Aorta (tissue), 5 donors: Measurements from ENCODE around the gene CELSR1. TPM values are rescaled to one million over a fixed set of nuclear protein-coding genes. Genes with fewer than 3 reads are reported as not detected.

ENCODE experiments used
- ATAC-seq: fragments of 200-7000 bp; cut with Tn5 transposase; one replicate; pipeline ENCODE4 v1.9.1; 2022; ENCODE audit warnings: moderate library complexity; ENCODE audit not compliant: low FRiP score
- DNase-seq, 2 donors: peaks; one replicate each; pipeline ENCODE4 v3.0.0-alpha.2; 2020
- H3K27ac ChIP-seq, 2 donors: one replicate each; pipeline ENCODE4 v1.5.1; 2013; ENCODE audit warnings: low read length in 2 of 2, mild to moderate bottlenecking in 2 of 2, moderate library complexity in 2 of 2, control low read depth in 1 of 2, inconsistent platforms in 1 of 2, low read depth in 1 of 2
- H3K27me3 ChIP-seq, 2 donors: one replicate each; pipeline ENCODE4 v1.6.1; 2013; ENCODE audit warnings: control low read depth in 1 of 2, low read length in 1 of 2, mild to moderate bottlenecking in 1 of 2, moderate library complexity in 1 of 2; ENCODE audit not compliant: insufficient read depth in 2 of 2, control insufficient read depth in 1 of 2
- H3K36me3 ChIP-seq, 2 donors: one replicate each; pipeline ENCODE4 v1.6.1; 2013; ENCODE audit warnings: control low read depth in 1 of 2, low read length in 1 of 2, mild to moderate bottlenecking in 1 of 2; ENCODE audit not compliant: insufficient read depth in 2 of 2, control insufficient read depth in 1 of 2
- H3K4me1 ChIP-seq, 2 donors: one replicate each; pipeline ENCODE4 v1.6.1; 2013; ENCODE audit warnings: low read length in 2 of 2, control low read depth in 1 of 2, mild to moderate bottlenecking in 1 of 2, moderate library complexity in 1 of 2; ENCODE audit not compliant: insufficient read depth in 2 of 2, control insufficient read depth in 1 of 2
- H3K4me3 ChIP-seq, 2 donors: one replicate each; pipeline ENCODE4 v1.5.1; 2013; ENCODE audit warnings: low read length in 2 of 2, control low read depth in 1 of 2, mild to moderate bottlenecking in 1 of 2
- H3K9me3 ChIP-seq: one replicate; pipeline ENCODE4 v1.6.1; 2013; ENCODE audit warnings: mild to moderate bottlenecking, low read length; ENCODE audit not compliant: control insufficient read depth
- WGBS, 2 donors: extraction: QIAGEN DNeasy Blood & Tissue Kit; methylation state at CpG; one replicate each; pipeline ENCODE4 v1.1.7; 2013; 5-methylcytosine and 5-hydroxymethylcytosine counted together
- intact Hi-C, 2 donors: fragments of 100-400 bp; cut with DNase I; formaldehyde crosslinking; loops; one replicate each; pipeline versions ENCODE4 v1.14.2 to v1.15.0; 2022
- polyA plus RNA-seq, 2 donors: library from polyadenylated mRNA; stranded (reverse); fragments of 200-250 nt; gene quantifications; one replicate each; pipeline ENCODE4 v1.2.3, GENCODE V29; 2013
- total RNA-seq, 2 donors: library from RNA; stranded (reverse); fragmentation: NEBNext Ultra II Directional; extraction: Animal tissue kit (Norgen Biotek cat#: 25700); gene quantifications; one replicate each; pipeline ENCODE4 v1.2.1, GENCODE V29; 2021
- donor health status: healthy with polysubstance abuse.
- donor health status: Bipolar disorder and iron deficiency.
- donor health status: DM: no; HTN: no; CAD: no.
- donor health status: DM: no; HTN: no; CAD: no.
- donor health status: DM: yes; HTN: yes; CAD: no.

The CELSR1 gene
- total and polyA plus RNA-seq, 4 donors: 0.15 to 3.0 (median 1.3) TPM

DNA sequence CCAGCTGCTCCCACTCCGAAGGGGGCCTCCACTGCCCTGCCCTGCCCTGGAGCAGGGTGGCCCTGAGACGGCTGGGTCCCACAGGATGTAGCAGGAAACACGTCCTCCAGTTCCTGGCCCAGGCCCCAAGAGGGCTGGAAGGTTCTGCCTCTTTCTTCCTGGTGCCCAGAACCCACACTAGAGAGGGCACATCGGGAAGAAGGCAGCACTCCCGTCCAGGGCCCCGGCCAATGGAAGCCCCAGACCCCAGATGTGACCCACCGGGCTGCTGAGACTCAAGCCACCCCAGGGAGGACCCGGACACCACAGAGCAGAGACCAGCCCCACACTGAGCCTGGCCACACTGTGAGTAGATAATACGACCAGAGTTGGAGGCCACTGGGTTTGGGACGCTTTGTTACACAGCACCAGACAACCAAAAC is 71.2 kb downstream of the CELSR1 start:
- H3K36me3 ChIP-seq: no peaks in the 10 kb centered on the region
- H3K4me1 ChIP-seq: no peaks in the 10 kb centered on the region
- no peak overlapping the region for H3K27ac ChIP-seq
- DNase-seq (peak in 1 of 2 donors; percentile 72), ATAC-seq (no peak)
- H3K9me3 ChIP-seq: no peaks in the 10 kb centered on the region
- 63 to 72% methylated on average over 10 of the region's 10 CpGs for WGBS, 2 donors
- no peak overlapping the region for H3K4me3 ChIP-seq
- H3K27me3 ChIP-seq: no peaks in the 10 kb centered on the region
- intact Hi-C loops: no loop called here

DNA sequence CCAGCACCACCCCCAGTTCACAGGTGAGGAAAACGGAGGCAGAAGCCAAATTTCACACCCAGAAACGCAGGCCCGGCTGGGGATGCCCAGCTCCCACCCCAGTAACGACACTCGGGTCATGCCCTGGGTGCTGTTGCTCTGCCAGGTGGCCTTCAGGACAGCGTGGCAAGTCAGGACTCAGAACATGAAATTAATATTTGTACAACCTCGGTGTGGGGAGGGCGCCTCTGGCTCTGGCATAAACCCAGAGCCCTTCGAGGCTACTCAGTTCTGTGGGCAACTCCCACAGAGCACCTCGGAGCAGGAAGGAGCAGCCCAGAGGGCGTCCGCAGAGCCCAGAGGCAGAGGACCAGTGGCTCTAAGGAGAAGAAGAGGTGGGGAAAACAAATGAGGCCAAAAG is 71.6 kb downstream of the CELSR1 start:
- Histone ChIP-seq H3K27ac (no peak overlapping the region), H3K36me3 (no peaks in the 10 kb centered on the region), H3K4me3 (no peak overlapping the region), H3K27me3 (no peaks in the 10 kb centered on the region), H3K9me3 (no peaks in the 10 kb centered on the region), H3K4me1 (no peaks in the 10 kb centered on the region)
- ATAC-seq (no peak), DNase-seq (no peak)
- 78% methylated on average over 12 of the region's 12 CpGs for WGBS, 2 donors
- intact Hi-C loops: no loop called here

DNA sequence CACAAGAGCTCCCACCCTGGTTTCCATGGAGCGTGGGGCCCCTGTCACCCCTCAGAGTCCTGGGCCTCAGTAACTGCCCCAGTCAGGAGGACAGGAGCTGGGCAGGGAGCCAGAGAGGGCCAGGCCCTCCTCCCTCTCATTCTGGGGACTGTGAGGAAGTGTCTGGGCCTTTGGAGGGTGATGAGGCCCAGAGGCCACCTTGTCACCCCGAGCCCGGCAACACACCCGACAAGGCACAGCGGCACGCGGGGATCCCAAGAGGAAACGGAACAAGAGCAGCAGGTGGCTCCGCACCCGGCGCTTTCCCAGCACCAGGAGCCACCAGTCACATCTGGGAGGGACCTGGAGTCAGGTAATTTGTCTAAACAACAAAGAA is 72.1 kb downstream of the CELSR1 start:
- ATAC-seq: no peak
- intact Hi-C loops: no loop called here

DNA sequence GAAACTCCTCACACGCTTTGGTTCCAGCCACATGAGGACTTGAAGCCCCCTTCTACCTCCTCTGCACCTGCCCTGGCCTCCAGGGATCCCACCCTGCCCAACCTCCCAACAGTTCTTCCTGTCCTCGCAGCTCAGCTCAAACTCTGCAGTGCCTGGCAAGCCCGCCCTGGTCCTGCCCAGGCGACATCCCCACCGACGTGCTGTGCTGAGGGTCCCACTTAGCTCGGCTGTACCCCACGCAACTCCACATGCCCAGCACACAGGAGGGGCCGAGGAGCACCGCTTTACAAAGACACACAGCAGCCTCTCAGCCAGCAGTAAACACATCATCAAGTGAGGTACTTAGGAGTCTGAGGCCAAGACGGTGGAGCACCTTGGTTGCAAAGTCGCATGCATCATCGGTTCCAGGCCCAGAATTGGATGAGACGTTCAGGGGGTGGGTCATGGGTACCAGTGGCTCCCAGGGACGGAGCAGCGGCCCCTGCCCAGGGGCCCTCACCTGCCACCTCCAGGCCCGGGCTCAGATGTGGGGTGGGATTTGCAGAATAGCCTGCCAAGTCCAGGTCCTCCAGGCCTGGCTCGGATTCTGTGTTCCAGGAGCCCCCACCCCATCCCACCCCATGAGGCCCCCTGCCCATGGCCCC is 72.6 kb downstream of the CELSR1 start:
- Histone ChIP-seq H3K27me3 (no peaks in the 10 kb centered on the region), H3K4me1 (no peaks in the 10 kb centered on the region), H3K4me3 (no peak overlapping the region), H3K36me3 (no peaks in the 10 kb centered on the region), H3K9me3 (no peaks in the 10 kb centered on the region), H3K27ac (no peak overlapping the region)
- WGBS, 2 donors: 88 to 90% methylated on average over 17 to 18 of the region's 18 CpGs
- ATAC-seq (no peak), DNase-seq (no peak)
- intact Hi-C loops: no loop called here

More for the DNA sequence above, 72.1 kb downstream of the CELSR1 start:
- H3K27ac ChIP-seq: no peak overlapping the region
- no peaks in the 10 kb centered on the region for H3K4me1 ChIP-seq
- no peak overlapping the region for H3K4me3 ChIP-seq
- H3K36me3 ChIP-seq: no peaks in the 10 kb centered on the region
- H3K27me3 ChIP-seq: no peaks in the 10 kb centered on the region
- H3K9me3 ChIP-seq: no peaks in the 10 kb centered on the region
- WGBS, 2 donors: 85 to 88% methylated on average over 11 of the region's 11 CpGs
- DNase-seq: peak in 1 of 2 donors; percentile 68

DNA sequence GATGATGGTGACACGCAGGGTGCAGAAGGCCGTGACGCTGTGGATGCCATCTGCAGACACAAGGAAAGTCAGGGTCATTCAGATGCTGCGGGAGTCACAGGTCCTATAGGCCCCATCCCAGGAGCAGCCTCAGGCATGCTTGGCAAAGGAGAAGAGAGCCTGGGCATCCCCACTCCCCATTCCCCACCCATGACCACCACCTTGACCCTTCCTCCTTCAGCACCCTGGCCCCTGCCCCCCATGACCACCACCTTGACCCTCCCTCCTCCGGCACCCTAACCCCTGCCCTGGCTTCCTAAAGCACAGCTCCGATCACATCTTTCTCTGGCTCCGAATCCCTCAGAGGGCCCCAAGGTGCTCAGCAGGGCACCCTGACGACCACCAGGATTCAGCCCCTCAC is 73.1 kb downstream of the CELSR1 start:
- WGBS, 2 donors: 97 to 99% methylated on average over 8 of the region's 8 CpGs
- no peak for ATAC-seq

DNA sequence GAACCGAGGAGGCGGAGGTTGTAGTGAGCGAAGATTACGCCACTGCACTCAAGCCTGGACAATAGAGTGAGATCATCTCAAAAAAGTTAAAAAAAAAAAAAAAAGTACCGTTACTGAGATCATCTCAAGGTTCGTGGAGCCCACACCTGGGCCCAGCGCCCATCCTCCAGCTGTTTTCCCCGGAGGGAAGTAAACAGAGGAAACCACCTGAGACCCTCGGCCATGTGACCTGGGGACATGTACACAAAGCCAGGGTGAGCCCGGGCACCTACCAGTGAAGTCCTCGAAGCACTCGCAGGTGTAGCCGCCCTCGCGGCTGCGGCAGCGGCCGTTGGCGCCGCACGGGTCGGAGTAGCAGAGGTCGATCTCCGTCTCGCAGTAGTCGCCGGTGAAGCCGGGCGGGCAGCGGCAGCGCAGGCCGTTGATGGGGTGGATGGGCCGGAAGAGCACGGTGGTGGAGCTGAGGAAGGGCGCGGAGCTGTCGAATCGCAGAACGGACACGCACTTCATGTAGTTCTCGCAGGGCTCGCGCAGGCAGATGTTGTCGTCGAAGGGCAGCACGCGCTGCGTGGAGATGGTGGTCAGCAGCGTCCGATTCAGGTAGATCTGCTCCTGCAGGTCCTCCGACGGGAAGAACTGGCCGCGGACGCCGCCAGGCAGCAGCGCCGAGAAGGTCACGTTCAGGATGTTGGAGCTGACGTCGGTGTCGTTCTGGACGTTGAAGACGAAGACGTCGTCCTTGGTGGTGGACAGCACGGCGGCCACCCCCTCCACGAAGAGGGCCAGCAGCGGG is 73.8 kb downstream of the CELSR1 start:
- no peak for ATAC-seq
- DNase-seq: peak in 1 of 2 donors; percentile 68
- Histone ChIP-seq H3K4me1 (no peaks in the 10 kb centered on the region), H3K9me3 (no peaks in the 10 kb centered on the region), H3K36me3 (no peaks in the 10 kb centered on the region), H3K27me3 (no peaks in the 10 kb centered on the region), H3K27ac (no peak overlapping the region), H3K4me3 (no peak overlapping the region)
- 96 to 97% methylated on average over 70 of the region's 70 CpGs for WGBS, 2 donors
- intact Hi-C loops: no loop called here

More for the DNA sequence above, 73.1 kb downstream of the CELSR1 start:
- Histone ChIP-seq H3K4me1 (no peaks in the 10 kb centered on the region), H3K4me3 (no peak overlapping the region), H3K27me3 (no peaks in the 10 kb centered on the region), H3K9me3 (no peaks in the 10 kb centered on the region), H3K36me3 (no peaks in the 10 kb centered on the region), H3K27ac (no peak overlapping the region)
- no peak for DNase-seq
- intact Hi-C loops: no loop called here

DNA sequence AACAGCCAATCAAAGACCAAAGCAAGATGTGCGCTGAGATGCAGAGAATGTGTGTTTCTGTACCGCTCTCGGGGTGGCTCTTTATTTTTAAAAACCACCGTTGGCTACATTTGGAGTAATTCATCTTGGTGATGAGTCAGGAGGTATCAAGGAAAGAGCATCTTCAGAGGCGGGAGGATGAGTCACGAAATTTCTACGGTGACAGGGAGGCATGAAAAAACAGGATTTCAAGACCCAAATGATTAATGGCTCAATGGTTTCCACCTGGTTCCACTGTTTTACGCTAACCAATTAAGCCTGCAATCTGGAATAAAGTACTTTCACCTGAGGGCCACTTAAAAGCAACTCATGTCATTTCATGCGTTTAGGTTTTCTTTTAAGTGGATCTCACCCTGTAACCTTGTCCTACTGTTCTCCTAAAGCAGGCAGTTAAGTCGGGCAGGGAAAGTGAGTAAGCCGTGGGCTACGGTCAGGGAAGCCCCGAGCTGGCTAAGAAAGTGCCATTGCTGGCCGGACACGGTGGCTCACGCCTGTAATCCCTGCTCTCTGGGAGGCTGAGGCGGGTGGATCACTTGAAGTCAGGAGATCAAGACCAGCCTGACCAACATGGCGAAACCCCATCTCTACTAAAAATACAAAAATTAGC is 74.6 kb downstream of the CELSR1 start:
- H3K36me3 ChIP-seq: no peaks in the 10 kb centered on the region
- intact Hi-C loops: no loop called here
- 89 to 90% methylated on average over 18 of the region's 18 CpGs for WGBS, 2 donors

DNA sequence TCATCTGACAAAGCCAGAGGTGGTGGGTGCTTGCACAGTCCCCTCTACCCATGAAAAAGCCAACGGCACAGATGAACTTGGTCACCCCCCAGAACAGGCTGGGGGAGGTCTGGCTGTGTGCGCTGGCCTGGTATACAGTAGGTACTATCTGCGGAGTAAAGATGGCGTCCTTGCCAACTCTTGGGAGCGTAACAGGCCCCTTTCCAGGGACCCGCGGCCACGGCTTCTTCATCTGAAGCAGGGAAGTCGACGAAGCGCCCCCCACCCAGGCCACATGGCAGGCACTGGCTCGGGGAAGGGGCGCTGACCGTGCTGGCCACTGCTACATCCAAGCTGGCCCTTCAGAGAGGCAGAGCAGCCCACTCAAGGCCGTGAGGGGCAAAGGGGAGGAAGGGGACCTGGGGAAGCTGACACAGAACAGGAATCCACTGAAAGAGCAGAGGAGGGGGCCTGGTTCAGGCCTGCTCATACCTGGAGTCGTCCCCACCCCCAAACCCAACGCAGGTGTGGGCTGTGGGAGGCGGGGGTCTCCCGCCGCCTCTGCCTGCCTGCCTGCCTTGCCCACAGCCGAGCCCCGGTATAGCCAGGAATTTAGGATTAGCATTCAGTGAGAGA is 75.7 kb downstream of the CELSR1 start:
- DNase-seq (no peak), ATAC-seq (no peak)
- 94% methylated on average over 21 to 22 of the region's 22 CpGs for WGBS, 2 donors
- no peaks in the 10 kb centered on the region for H3K4me1 ChIP-seq
- H3K27ac ChIP-seq: no peak overlapping the region
- H3K9me3 ChIP-seq: no peaks in the 10 kb centered on the region
- no peak overlapping the region for H3K4me3 ChIP-seq
- H3K36me3 ChIP-seq: no peaks in the 10 kb centered on the region
- intact Hi-C loops: no loop called here
- H3K27me3 ChIP-seq: no peaks in the 10 kb centered on the region

More for the DNA sequence above, 74.6 kb downstream of the CELSR1 start:
- no peak overlapping the region for H3K27ac ChIP-seq
- no peak for DNase-seq
- ATAC-seq: no peak
- H3K4me1 ChIP-seq: no peaks in the 10 kb centered on the region
- no peaks in the 10 kb centered on the region for H3K27me3 ChIP-seq
- no peaks in the 10 kb centered on the region for H3K9me3 ChIP-seq
- no peak overlapping the region for H3K4me3 ChIP-seq
